GM21529 (cell line): ENCODE data around the gene ZNF646.

Experiments
- ATAC-seq: cut with Tn5 transposase; IDR thresholded peaks from one replicate; pipeline ENCODE4 v1.9.1; 2021; ENCODE audit not compliant: unreplicated experiment

The ZNF646 gene

GRCh38 chr16:31106509-31107464 lies 32.6 kb downstream of the ZNF646 start:
- no peak for ATAC-seq

- ATAC-seq, result peak; percentile 64
Measured at GRCh38 chr16:31107465-31107867, 33.2 kb downstream of the ZNF646 start.

DNA sequence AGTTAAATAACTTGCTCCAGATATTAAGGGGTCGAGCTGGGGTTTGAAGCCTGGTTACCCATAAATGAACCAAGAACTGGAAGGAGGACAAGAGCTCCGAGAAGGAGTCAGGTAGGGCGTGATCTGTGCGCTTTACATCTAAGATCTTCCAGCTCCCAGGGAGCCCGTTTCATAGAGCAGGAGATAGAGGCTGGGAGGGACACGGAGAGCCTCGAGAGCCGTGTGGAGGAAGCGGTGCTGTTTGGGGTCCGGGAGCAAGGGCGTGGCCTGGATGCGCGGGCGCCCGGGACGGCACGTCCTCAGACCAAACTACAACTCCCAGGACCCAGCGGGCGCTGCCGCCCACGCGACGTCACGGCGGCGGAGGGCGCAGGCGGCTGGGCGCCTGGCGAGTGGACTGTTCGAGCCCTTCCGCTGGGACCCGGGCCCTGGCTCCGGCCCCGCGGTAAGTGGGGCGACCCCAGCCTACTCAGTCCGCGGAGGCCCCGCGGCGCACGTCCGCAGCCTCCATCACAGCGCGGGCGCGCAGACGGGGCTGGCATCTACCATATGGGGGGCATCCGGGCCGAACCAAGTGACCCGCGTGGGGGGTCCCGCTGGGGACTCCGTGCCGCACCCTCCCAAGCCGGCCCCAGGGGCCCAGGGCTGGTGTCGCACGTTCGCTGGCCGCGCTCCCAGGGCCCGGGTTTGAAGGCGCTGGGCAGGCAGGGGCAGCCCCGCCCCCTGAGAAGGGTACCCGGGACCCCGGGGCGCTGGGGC lies 34.0 kb downstream of the ZNF646 start, which contains the start of gene BCKDK:
TSS of gene BCKDK (plus strand) at position 352 of the 759 bp plus-strand sequence. CDS start 838 bp downstream, outside the sequence.
- ATAC-seq, result peak; percentile 74

GRCh38 chr16:31108794-31109558 lies 34.8 kb downstream of the ZNF646 start:
- ATAC-seq, result no peak

DNA sequence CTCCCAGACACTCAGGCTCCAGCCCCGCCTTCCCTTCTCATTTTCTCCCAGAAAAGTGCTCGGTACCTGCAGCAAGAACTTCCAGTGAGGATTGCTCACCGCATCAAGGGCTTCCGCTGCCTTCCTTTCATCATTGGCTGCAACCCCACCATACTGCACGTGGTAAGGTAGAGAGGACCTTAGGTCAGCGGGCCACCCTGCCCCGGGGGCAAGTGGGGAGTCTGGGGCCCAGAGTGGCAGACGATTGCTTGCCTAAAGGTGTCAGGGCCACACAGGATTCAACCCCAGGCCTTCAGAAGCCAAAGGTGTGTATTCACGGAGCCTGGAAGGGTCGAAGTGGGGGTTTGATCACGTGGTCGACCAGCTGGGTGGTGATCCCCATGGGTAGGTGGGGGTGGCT lies 35.4 kb downstream of the ZNF646 start:
- ATAC-seq, result no peak

- no peak for ATAC-seq
Measured at GRCh38 chr16:31110106-31111034, 36.1 kb downstream of the ZNF646 start.

GRCh38 chr16:31111881-31112466 lies 37.8 kb downstream of the ZNF646 start:
- ATAC-seq, result no peak

DNA sequence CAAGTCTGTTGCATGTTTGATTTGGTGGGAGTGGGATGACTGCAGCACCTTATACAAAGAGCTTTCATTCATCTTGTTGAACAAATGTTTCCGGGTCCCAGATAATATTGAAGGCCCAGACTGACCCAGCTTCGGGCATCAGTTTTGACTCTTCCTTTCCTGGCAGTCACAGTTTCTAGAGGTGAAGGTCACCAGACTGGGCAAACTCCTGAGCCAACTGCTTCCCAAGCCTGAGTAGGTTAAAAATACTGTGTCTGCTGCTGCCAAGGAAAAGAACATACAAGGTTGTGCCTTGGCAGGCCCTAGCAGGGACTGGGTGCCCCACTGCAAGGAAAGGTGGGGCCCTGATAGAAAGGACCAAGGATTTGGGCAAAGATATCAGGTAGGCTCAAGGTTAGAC lies 38.5 kb downstream of the ZNF646 start:
- ATAC-seq, result no peak

DNA sequence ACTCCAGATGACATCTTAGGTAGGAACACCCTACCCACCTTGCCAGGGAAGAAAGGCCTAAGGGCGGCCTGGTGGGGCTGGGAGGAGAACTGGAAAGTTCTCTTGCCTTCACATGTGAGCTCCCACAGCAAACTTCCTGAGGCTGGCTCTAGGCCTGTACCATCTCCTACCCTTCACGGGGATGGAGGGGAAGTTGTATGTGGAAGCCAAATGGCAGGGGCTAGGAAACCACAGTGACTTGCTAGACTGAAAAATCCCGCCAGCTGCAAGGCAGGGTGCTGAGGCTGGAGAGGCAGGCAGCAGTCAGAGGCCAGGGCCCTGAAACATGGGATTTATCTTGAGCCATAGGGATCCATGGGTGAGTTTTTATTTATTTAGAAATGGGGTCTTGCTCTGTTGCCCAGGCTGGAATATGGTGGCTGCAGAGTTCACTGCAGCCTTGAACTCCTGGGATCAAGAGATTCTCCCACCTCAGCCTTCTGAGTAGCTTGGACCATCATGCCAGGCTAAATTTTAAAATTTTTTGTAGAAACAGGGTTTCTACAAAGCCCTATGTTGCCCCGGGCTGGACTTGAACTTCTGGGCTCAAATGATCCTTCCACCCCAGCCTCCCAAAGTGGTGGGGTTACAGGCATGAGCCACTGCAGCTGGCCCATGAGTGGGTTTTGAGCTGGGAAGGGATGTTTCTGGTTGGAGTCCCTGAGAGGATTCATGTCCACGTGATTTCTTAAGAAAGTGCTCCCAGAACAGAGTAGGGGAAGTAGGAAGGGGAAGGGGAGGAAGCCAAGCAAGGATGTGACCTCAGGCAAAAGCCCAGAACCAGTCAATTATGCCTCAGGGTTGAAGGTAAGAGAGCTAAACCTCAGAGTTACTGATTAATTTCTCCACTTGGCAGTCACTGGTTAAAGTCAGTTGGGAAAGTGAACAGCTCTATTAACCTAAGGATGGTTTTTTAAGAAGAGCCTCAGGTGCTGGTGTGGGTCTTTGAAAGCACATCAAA lies 39.2 kb downstream of the ZNF646 start:
- ATAC-seq, result no peak

DNA sequence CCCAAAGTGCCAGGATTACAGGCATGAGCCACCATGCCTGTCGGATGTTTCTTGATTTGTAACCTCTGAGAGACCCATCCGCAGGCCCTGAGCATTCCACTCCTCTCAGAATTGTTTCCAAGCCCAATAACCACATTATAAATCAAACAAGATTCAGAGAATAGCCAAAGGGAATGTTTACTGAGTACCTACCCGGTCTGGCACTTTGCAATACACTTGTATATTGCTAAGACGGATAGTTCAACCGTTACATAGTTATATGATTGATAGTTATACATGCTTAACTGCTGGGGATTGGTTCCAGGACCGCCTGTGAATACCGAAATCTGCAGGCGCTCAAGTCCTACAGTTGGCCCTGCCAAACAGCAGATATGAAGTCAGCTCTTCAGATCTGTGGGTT lies 40.2 kb downstream of the ZNF646 start:
- ATAC-seq, result no peak

DNA sequence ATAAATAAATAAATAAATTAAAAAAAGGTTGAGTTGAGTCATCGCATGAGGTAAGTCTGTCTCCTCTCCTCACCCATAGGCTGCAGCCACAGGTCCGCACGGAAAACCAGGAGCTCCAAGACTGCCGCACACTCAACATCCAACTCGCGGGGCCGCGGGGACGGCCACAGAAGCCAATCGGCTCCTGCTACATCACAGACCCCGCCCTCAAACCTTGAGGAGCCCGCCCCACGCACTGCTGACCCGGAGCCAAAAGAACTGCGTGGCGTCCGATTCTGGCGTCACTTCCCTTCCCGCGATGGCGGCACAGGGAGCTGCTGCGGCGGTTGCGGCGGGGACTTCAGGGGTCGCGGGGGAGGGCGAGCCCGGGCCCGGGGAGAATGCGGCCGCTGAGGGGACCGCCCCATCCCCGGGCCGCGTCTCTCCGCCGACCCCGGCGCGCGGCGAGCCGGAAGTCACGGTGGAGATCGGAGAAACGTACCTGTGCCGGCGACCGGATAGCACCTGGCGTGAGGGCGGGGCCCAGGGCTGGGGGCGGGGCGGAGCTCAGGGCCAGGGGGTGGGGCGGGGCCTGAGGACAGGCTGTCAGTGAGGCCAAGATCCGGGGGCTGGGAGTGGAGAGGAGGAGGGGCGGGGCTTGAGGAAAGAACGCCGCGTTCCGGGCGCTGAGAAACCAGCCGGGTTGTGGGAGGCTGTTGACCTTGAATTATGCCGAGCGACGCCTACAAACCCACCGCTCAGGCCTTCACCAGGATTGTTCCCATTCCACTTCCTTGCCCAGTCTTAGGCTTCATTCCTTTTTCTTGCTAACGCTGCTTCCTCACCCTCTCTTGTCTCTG lies 43.4 kb downstream of the ZNF646 start, which contains the start of gene KAT8:
TSS of gene KAT8 (plus strand) at position 281 of the 839 bp plus-strand sequence. CDS start at position 299, 18 bp downstream.
- peak; percentile 88 for ATAC-seq

- no peak for ATAC-seq
Measured at GRCh38 chr16:31118223-31119155, 44.3 kb downstream of the ZNF646 start.

DNA sequence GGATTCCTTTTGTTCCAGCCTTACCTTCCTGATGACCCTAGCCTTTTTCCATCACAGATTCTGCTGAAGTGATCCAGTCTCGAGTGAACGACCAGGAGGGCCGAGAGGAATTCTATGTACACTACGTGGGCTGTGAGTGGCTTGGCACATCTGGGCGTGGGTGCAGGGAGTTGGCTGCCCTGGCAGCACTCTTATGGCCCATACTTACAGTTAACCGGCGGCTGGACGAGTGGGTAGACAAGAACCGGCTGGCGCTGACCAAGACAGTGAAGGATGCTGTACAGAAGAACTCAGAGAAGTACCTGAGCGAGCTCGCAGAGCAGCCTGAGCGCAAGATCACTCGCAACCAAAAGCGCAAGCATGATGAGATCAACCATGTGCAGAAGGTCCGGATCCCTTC lies 45.9 kb downstream of the ZNF646 start:
- no peak for ATAC-seq

DNA sequence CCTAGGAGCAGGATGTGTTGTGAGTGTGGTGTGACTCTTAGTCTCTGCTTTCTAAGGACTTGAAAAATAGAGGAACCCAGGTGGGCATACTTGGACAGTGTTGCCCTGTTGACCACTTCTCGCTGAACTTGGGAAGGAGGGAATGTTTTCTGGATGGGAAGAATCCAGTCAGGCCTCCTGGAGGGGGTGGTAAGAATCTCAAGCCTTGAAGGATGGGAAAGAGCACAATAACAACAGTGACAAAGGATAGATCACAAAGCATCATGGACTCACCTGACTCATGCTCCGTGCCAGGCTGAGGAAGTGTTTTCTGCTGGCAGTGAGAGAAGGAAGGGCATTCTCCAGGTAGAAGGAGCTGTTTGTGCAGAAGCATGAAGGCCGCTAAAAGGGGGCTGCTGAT lies 51.6 kb downstream of the ZNF646 start:
- ATAC-seq, result no peak

DNA sequence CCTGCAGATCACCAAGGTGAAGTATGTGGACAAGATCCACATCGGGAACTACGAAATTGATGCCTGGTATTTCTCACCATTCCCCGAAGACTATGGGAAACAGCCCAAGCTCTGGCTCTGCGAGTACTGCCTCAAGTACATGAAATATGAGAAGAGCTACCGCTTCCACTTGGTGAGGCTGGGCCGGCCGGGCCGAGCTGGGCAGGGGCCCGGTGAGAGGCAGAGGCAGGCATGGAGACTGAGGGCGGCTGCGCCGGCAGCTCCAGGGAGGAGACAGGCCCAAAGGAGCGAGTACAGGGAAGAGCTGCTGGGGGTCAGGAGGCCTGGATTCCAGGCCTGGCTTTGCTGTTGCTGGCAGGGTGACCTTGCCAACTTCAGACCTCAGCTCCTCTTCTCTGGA lies 53.0 kb downstream of the ZNF646 start:
- ATAC-seq, result no peak
